Panc1 (cell line): ENCODE data around the gene GNAQ. TPM values are rescaled to one million over a fixed set of nuclear protein-coding genes. Genes with fewer than 3 reads are reported as not detected.

Source experiments
- ATAC-seq: fragments of 200-7000 bp; cut with Tn5 transposase; 2 replicates; pipeline ENCODE4 v1.9.1; 2020; ENCODE audit warnings: mild to moderate bottlenecking, moderate library complexity
- BruUV-seq: library from RNA; stranded (reverse); fragments of 400-500 nt; replicated peaks from 2 replicates; lab custom pipeline; 2021; lab: Mats Ljungman, UMichigan
- CTCF ChIA-PET: fragments of 300-600 bp; sonication (Branson Sonifier 250); formaldehyde crosslinking; loops from one replicate; lab custom pipeline; 2022; ENCODE audit warnings: antibody characterized with exemption; lab: Charles Lee
- POLR2A ChIA-PET: fragments of 300-600 bp; sonication (Branson Sonifier 250); formaldehyde crosslinking; loops from one replicate; lab custom pipeline; 2022; ENCODE audit warnings: antibody characterized with exemption; lab: Charles Lee
- DNase-seq: peaks from one replicate; pipeline ENCODE4 v3.0.0-alpha.2; 2010; ENCODE audit warnings: low read depth, low spot score
- H3K27ac ChIP-seq: 2 replicates; pipeline ENCODE4 v1.5.1; 2011; ENCODE audit warnings: mild to moderate bottlenecking, low read length, inconsistent platforms
- H3K27me3 ChIP-seq: fragments of 200-500 bp; sonication (Bioruptor generic); 2 replicates; pipeline ENCODE4 v1.6.0; 2014; ENCODE audit warnings: low read length, inconsistent platforms; ENCODE audit not compliant: control insufficient read depth, insufficient read depth
- H3K36me3 ChIP-seq: fragments of 200-500 bp; sonication (Bioruptor generic); 2 replicates; pipeline ENCODE4 v1.5.1; 2014; ENCODE audit warnings: inconsistent platforms, mild to moderate bottlenecking, low read length, moderate library complexity; ENCODE audit not compliant: control insufficient read depth, insufficient read depth
- H3K4me1 ChIP-seq: 2 replicates; pipeline ENCODE4 v1.5.1; 2011; ENCODE audit warnings: inconsistent platforms, mild to moderate bottlenecking, low read length, moderate library complexity; ENCODE audit not compliant: control insufficient read depth, insufficient read depth
- H3K4me3 ChIP-seq, 2 experiments: 2 replicates each; pipeline ENCODE4 v1.5.1; 2011 to 2012; ENCODE audit warnings: low read depth in 2 of 2, low read length in 2 of 2, mild to moderate bottlenecking in 2 of 2, inconsistent platforms in 1 of 2, moderate library complexity in 1 of 2
- H3K9me3 ChIP-seq: fragments of 200-500 bp; sonication (Bioruptor generic); 2 replicates; pipeline ENCODE4 v1.5.1; 2014; ENCODE audit warnings: low read depth, mild to moderate bottlenecking, inconsistent platforms, low read length, moderate library complexity; ENCODE audit not compliant: control insufficient read depth, insufficient read depth
- CTCF ChIP-seq: fragments of 450-650 bp; IDR thresholded peaks from 2 replicates; pipeline ENCODE4 v1.5.1; 2017; ENCODE audit warnings: mild to moderate bottlenecking
- POLR2AphosphoS5 ChIP-seq: IDR thresholded peaks from 2 replicates; pipeline ENCODE4 v1.6.1; 2012; ENCODE audit warnings: mild to moderate bottlenecking, low read depth, low read length, moderate library complexity
- REST ChIP-seq, 2 experiments: IDR thresholded peaks; 2 replicates each; pipeline ENCODE4 v1.6.1; 2011 to 2012; ENCODE audit warnings: low read depth in 2 of 2, control low read depth in 1 of 2, low read length in 1 of 2, mild to moderate bottlenecking in 1 of 2, moderate library complexity in 1 of 2; ENCODE audit not compliant: insufficient read depth in 1 of 2
- SIN3A ChIP-seq: IDR thresholded peaks from 2 replicates; pipeline ENCODE4 v1.6.1; 2012; ENCODE audit warnings: low read depth, mild to moderate bottlenecking, low read length, moderate library complexity, borderline replicate concordance; ENCODE audit not compliant: insufficient read depth
- TCF7L2 ChIP-seq: IDR thresholded peaks from 2 replicates; pipeline ENCODE4 v1.6.1; 2011; ENCODE audit warnings: mild to moderate bottlenecking, low read depth, low read length, inconsistent platforms
- in situ Hi-C: cut with HindIII; loops from 2 replicates; pipeline ENCODE4 v1.10.0; 2016; ENCODE audit warnings: low sequenced_read_pairs, low pct_unique_long_range_greater_than_20kb
- intact Hi-C: fragments of 100-400 bp; cut with micrococcal nuclease; formaldehyde crosslinking; loops from one replicate; pipeline ENCODE4 v1.10.0; 2022; ENCODE audit not compliant: unreplicated experiment
- total RNA-seq: library from RNA; stranded (reverse); gene quantifications from one replicate; pipeline ENCODE4 v1.2.1, GENCODE V29; 2021; ENCODE audit not compliant: unreplicated experiment

The GNAQ gene
- total RNA-seq, 1 experiment from 2014 or later, result 34.5 TPM

GRCh38 chr9:78004478-78005229 is 27.0 kb downstream of the GNAQ start:
- CTCF ChIA-PET, result interaction anchor here (0.7 kb wide), 1 partner anchor 358 kb away, joined by 3 read pairs; no protein-coding TSS in a partner anchor
- no peak for DNase-seq

GRCh38 chr9:78003730-78004129 is 27.9 kb downstream of the GNAQ start:
- Histone ChIP-seq H3K27ac (no peak overlapping the region), H3K4me3 (no peak overlapping the region), H3K4me1 (no peaks in the 10 kb centered on the region), H3K36me3 (no peaks in the 10 kb centered on the region), H3K9me3 (no peaks in the 10 kb centered on the region), H3K27me3 (no peaks in the 10 kb centered on the region)
- BruUV-seq, result no TSS peak
- in situ Hi-C loops, result no loop called here
- intact Hi-C loops, result no loop called here
- TF ChIP-seq SIN3A (no peak), POLR2AphosphoS5 (no peak), REST (IDR thresholded peaks at IDR 0.05; ENCODE audit: insufficient read depth in 1 of 2, low read depth in 2 of 2, low read length in 1 of 2) (no peak), TCF7L2 (no peak), CTCF (no peak)
- DNase-seq (no peak), ATAC-seq (no peak)
- POLR2A ChIA-PET, result no interaction called here
- CTCF ChIA-PET, result interaction anchor here (0.7 kb wide), 1 partner anchor 359 kb away, joined by 3 read pairs; no protein-coding TSS in a partner anchor

More at GRCh38 chr9:78004478-78005229, 27.0 kb downstream of the GNAQ start:
- Histone ChIP-seq H3K36me3 (no peaks in the 10 kb centered on the region), H3K4me1 (no peaks in the 10 kb centered on the region), H3K27me3 (no peaks in the 10 kb centered on the region), H3K4me3 (no peak overlapping the region), H3K27ac (no peak overlapping the region), H3K9me3 (no peaks in the 10 kb centered on the region)
- TF ChIP-seq SIN3A (no peak), CTCF (peak; percentile 41)
- ATAC-seq, result peak; percentile 48; the same call in 1 of the 2 replicates
- POLR2A ChIA-PET, result no interaction called here
- in situ Hi-C loops, result no loop called here
- no TSS peak for BruUV-seq
- intact Hi-C loops, result no loop called here
